GM18502 (cell line): ENCODE data around the gene KCNK4.
"Not testable (repeated sequence)": the region's sequence is repeated elsewhere in the genome, so short reads cannot be mapped to it uniquely, and the experiment has no call there.

Experiments used
- ATAC-seq: cut with Tn5 transposase; IDR thresholded peaks from one replicate; pipeline ENCODE4 v1.9.1; 2021; ENCODE audit warnings: mild to moderate bottlenecking; ENCODE audit not compliant: unreplicated experiment, poor library complexity

KCNK4 gene

DNA sequence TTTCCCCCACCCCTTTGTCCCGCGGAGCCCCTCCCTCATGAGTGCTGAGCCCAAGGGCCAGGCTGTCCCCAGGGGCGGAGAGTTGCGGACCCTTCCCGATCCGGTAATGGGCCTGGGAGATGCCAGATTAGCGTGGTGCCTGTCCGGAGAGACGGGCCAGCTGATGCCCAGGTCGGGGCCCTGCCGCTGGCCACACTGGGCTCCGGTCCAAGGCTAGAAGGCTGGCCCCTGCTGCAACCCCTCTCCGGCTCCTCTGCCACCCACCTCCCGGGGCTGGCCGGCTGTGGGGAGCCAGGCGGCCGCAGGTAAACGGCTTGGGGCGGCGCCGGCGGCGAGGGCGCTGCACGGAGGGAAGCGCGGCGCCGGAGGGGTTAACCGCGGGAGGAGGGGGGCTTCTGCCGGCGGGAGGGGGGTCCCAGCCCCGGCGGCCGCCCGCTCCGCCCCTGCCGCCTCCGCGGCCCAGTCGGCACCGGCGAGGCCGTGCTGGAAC, at the start of gene KCNK4:
Gene KCNK4 (plus strand): TSS at position 41 of the 490 bp plus-strand sequence. CDS start 1,717 bp downstream, outside the sequence.
- no peak for ATAC-seq

DNA sequence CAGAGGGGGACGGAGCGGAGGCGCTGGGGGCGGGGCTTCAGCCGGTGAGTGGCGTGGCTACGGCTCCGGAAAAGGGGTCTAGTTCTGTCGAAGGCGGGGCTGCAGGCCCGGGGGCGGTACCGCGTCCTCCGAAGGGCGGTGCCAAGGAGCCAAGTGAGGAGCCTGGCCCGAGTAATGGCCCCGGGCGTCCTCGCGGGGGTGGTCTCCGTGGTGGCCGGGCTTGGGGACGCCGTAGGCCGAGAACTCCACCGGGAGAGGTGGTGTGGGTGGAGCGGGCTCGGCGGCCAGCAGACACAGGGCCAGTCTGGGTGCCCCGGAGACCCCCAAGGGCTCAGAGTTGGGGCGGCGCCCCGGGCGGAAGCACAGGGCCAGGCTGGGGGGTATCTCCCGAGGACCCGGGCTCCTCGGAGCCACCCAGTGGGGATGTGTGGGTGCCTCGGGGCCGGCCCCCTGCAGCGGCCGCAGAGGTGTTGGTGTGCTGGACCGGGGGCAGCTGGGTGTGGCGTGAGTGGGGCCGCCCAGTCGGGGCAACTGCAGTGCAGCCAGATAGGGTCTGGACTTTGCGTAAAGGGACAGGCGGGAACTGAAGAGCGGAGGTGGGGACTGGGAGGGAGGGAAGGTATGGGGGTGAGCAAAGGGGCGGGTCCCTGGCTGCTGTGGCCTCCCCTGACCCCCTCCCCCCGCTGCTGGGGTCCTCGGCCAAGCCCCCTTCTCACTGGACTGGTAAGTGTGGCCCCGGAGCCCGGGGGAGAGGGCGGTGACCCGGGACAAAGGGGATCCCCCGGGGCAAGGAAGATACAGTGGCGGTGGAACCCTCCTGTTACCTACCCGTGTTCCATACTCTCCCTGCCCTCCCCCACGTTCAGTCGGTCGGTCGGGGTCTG, 49.4 kb upstream of the KCNK4 start:
- ATAC-seq, result peak; percentile 58

DNA sequence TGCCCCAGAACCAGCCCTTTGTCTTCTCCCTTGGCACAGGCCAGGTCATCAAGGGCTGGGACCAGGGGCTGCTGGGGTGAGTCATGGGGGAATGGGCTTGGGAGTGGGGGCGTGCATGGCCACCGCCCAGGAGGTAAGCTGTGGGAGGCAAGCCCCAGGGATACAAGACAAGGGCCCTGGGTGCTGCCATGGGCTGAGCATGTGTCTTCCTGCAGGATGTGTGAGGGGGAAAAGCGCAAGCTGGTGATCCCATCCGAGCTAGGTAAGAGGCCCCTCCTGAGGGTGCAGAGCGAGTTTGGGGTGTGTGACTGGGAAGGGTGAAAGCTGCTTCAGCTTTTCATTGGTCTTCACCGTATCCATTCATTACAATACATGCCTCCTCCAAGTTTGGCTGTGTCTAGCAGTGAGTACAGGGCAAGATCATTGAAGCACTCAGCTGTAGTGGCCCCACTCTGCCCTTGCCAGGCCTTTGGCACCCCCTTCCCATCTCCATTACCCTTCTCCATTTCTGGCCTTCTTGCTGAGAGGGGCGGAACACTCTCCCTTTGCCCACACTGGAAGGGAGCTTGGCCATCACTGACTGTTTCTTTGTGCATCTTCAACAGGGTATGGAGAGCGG, 47.8 kb upstream of the KCNK4 start:
- no peak for ATAC-seq

DNA sequence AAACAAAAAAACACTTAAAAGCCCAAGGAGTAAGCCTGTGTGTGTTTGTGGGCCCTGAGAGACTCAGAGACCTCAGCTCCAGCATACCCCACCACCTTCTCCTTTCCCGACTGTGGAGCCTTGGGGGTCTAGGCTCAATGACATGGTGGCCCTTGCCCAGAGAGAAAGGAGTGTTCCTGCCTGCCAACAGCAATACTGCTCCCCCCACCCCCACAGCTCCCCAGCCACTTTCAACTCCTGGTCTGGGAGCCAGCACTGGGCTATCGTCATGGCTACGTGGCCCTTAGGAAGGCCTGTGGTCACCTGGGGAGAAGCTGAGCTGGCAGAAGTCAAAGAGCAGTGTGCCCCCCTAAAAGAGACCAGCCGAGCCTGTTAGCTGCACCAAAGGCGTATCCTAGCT, 47.0 kb upstream of the KCNK4 start:
- no peak for ATAC-seq

DNA sequence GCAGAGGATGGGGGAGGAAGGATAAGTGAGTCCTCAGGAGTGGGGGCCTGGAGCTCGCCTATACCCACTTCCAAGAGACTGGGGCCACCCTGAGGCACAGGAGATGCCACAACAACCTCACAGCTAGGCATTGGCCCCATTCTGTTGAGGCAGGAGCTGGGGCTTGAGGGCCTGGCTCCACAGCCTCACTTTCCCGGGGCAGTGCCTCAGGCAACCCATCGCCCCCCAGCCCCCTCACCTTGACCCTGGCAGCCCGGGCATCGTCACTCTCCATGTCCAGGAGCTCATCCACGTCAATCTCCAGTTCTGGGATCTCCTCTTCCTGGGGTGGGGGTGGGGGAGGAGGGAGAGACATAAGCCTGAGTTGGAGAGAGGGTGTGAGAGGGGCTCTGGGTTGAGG, 46.1 kb upstream of the KCNK4 start:
- ATAC-seq, result no peak

DNA sequence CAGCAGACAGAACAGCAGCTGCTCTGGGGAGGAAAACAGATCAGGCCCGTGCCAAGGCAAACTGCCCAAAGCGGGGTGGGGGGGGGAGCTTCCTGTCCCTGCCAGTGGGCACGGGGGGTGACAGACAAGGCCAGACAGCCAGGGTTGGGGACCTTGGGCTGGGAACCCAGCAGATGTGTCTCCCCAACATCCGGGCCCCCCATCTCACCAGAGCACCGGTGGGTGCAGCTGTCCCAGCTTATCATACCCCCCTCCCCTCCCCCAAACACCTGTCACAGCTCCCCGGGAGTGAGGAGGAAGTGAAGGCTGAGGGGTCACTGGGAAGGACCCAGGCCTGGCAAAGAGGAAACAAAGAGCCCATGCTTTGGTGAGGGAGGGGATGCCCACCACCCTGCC, 45.7 kb upstream of the KCNK4 start:
- ATAC-seq, result no peak

DNA sequence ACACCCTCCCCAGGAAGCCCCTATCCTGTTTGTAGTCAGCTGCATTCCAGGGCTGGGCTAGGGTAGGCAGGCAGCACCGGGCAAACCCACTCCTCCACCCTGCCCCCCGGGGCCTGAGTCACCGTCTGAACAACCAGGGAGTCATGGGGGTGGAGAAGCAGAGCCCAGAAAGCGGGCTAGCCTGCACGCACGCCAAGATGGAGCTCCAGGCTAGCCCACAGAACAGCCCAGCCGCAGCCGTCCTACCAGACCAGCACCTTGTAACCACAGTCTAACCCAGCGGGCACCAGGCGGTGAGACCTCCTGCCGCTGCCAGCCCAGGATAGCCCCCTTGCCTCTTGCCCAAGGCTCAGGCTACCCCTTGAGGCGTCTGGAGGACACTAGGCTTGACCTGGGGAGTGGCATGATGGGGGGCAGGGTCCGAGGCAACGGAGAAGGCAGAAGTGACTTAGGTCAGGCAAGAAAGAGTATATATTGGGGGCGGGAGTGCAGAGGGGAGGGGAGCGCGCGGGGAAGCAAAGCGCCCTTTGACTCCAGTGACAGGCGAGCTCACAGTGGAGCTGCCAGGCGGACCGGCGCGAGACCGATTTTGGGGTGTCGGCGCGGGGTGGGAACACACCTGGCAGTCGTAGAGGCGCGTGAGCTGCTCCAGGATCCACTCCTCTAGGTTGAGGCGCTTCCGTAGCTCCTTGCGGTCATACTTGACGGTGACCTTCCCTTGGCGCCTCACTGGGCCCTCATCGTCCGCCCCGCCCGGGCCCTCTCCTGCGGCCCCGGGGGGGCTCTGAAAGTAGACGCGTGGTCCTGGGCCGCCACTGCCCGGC, 45.1 kb upstream of the KCNK4 start:
- ATAC-seq, result no peak

DNA sequence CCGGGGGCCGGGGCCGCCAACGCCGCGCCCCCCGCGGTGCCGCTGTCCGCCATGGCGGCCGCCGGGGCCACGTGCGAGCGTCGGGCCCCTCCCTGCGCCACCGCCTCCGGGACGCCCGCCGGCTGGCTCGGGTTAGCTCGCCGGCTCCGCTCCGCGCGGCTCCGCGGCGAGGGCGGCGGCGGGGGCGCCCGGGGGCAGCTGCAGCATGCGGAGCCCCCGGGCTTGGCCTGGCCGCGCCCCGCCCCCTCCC, 44.6 kb upstream of the KCNK4 start:
- not testable (repeated sequence) for ATAC-seq

DNA sequence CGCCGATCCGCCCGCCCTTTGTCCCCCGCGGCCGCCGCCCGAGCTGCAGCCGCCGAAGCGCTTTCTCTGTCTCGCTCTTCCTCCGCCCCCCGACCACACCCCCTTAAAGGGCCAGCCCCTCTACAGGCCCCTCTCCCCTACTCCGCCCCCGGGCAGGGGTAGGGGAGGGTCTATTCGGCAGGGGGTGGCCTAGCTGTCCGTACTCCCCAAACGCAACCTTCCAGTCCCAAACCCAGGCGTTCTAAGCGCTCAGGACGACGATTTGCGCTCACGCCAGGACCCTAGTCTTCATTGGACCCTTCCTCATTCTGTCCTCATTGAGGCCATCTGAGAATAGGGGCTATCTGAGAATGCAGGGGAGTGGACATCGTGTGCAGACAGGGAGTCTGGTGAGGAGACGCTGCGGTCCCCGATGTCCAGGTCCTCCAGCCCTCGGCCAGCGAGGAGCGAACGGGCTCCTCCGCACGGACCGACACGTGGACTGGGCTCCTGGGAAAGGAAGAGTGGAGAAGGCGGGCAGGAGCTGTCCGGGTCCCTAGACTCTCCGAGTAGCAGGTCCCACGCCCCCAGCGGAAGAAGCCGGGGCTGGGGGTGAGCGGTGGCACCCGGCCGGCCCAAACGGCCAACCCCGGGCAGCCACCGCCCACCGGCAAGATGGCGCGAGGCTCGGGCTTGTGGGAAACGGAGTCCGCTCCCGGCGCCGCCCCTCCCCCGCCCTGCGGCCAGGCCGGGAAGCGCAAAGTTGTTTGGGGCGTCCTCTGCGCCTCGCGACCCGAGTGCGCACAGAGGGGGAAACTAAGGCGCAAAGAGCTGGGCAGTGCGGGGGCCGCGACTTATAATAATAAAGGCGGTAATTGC, 44.0 kb upstream of the KCNK4 start, which contains the start of gene PPP1R14B:
Gene PPP1R14B (minus strand): TSS at position 73 of the 858 bp plus-strand sequence. CDS start 270 bp downstream, outside the sequence.
- ATAC-seq, result no peak

DNA sequence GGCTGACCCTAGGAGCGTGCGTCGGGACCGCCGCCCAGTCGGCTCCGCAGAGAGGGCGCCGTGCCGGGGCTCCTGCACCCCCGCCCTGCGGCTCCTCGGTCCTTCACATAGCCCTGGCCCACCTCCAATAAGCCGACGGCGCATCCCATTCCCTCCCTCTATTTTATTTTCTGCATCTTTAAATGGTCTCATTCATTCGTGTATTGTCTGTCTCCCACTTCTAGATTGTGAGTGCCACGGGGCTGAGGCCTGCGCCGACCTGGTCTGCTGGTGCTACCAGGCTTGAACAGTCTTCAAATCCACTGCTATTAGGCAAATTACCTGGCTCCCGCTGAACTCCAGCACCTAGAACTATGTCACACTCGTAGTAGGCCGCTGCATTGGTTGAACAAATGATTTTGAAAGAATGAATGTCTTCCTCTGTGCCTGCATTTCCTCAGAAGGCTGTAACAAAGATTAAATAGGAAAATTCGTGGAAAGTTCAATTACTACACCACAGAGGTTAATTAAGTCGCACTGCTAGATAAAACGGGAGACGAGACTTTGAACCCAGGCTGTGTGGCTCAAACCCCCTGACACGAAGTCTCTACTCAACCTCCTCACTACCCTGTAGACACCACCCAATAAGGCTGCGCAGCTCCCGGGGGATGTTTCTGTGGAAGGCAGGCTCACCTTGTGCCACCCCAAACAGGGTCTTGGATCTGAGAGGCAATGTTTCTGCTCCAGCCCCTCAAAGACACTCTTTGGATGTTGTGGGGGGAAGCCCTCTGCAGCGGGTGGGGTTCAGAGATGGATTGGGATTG, 43.2 kb upstream of the KCNK4 start:
- ATAC-seq, result no peak

DNA sequence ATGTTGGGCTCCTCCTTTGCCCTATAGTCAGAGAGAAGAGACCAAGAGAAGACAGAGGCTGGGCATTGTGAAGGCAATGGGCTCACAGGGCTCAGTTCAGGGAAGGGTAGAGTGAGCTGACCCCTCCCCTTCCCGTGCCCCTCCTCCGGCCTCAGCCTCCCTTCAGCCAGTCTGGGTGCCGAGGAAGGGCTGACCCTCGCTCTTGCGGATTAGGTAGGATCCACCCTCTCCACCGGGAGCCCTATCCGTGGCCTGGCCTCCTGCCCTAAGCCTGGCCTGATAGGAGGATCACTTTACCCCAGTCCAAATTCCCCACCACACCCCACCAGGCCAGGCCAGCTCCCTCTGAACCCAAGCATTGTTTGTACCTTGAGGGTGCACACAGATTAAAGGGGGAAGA, 42.5 kb upstream of the KCNK4 start:
- no peak for ATAC-seq

DNA sequence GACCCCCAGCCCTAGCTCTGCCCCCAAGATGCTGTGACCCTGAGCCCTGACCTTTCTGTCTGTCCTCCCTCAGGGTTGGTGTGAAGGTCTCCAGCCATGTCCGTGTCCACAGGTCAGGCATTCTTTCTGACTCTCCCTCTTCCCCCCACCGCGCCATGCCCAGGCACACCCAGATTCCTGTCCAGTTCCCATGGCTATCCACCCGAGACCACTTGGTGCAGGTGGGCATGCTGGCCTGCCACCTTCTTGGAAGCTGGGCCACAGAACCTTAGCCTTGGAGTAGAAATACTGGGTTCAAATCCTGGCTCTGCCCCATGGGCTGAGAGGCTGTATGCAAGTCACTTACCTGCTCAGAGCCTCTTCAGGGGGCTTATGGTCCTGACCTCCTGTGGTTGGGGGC, 42.1 kb upstream of the KCNK4 start:
- no peak for ATAC-seq

DNA sequence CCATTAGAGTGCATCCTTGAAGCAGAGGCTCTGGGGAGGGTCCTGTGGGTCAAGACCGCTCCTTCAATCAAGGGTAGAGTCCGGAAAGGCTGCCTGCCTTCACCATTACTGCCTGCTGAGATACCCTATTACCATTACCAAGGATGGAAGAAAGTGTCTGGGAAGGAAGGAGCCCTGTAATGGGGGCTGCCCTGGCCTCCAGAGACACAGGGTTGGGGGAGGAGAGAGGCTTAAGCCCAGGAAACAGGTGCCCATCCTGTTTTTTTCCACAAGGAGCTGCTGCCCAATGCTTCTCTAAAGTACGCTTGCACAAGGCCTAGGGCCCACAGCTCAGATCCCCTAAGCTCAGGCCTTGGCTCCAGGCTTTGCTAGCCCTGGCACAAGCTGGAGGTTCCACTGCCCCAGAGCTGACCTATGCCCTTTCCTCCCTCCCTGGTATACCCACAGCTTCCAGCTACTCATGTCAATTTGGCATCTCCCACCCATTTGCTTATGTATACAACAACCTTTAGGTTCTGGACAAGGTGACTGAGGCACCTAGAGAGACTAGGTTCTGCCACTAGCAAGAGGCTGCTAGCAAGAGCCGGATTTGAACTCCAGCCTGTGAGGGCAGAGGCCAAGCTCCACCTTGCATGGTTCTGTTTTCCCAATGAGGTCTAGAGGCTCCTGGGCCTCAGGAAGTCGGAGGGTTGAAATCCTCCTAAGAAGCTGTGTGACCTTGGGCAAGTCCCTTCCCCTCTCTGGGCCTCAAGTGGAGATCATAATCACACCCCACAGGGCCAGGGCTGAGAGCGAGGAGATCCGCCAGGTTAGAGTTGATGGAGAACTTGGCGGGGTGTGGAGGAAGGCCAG, 41.3 kb upstream of the KCNK4 start:
- no peak for ATAC-seq

DNA sequence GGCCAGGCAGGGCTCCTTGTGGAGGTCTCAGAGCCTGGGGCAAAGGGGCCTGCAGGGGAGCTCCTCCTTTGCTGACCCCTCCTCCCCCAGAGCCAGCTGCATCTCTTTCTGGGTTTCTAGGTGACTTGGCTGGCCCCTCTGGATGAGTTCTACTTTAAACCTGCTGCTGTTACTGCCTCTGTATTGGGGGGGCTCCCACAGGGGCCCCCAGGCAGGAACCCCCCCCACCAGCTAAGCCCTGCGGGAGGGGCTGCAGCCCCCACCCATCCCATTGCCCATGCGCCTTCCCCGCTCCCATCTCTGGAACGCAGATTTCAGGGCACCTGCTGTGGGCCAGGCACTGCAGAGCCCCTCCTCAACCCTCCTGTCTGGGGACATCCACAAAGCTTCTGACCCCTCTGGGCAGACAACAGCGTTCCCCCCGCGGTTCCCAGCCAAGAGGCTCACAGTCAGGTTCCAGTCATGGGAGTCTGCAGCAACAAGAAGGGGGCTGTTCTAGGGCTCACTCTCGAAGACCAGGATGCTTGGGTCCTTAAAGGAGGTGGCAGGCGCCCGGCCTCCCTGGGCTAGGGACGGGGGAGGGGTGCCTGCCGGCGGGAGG, 40.6 kb upstream of the KCNK4 start:
- no peak for ATAC-seq

DNA sequence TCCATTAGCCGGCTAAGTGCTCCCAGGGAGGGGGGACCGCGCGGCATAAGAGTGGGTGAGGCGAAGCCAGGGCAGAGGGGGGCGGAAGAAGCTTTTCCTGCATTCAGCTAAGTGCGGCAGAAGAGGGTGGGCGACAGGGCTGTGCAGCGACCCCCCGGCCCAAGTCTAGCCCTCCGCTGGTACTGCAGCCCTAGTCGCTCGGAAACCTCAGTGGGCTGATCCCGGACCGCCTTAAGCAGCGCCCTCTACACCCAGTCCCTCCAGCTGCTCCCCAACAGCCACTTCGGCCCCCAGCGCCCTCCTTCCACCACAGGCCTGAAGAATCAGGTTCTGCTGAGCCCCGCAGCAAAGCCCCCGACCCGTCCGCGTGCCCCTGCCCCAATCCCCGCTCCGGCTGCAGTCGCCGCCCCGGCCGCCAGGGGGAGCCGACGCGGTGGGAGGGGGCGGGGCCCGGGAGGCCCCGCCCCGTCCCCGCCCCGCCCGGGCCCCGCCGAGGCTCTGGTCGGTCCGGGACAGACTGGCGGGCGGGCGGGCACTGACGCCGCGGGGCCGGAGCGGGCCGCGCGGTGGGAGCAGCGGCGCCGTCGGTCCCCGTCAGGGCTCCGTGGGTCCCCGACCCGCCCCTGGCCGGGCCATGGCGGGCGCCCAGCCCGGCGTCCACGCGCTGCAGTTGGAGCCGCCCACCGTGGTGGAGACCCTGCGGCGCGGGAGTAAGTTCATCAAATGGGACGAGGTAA, 39.9 kb upstream of the KCNK4 start, which contains the start of gene PLCB3:
Gene PLCB3 (plus strand): TSS at position 515 of the 737 bp plus-strand sequence. CDS start 120 bp downstream, at position 635.
- peak; percentile 42 for ATAC-seq

DNA sequence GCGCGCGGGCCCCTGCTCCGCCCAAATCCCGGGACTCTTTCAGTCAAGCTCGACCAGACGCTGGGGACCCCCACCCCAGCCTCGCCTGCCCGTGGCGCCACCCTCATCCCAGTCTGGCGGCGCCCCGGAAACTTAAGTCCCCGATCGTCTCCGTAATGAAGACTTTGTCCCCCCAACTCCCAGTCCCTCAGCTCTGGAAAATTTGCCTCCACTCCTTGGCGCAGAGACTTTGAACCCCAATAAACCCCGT, 39.4 kb upstream of the KCNK4 start:
- no peak for ATAC-seq
